GOT3 (cell line): ENCODE results near the gene DKKL1.

ENCODE experiments used
- DNase-seq: peaks from one replicate; lab custom pipeline; 2025; ENCODE audit warnings: mixed read lengths; lab: John Stamatoyannopoulos, UW

The DKKL1 gene

DNA sequence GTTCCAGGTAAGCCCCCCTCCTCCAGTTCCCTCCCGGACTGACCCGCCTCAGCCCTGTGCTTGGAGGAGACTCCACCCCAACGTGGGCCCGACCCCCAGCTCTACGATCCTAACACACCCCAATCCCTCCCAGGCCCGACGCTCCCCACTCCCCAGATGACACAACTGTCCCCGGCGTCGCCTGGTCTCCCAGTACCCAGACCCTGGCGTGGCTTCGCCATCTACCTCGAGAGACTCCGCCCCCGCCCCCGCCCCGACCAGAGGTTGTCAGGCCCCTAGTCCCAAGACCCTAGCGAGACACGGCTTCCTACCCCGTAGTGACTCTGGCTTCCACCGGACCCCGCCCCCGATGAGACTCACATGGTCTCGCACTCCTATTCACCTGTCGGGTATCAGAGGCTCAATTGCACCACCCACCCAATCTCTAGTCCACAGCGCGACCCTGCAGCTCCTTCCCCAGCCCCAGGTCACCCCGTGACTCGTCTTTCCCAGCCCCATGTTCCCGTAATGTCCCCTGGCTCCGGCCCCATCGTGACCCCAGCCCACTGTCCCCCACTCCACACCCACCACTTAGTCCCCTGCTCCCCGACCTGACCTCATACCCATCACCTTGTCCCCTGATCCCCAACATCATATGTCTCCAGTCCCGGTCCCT lies 25.5 kb upstream of the DKKL1 start:
- no peak for DNase-seq

DNA sequence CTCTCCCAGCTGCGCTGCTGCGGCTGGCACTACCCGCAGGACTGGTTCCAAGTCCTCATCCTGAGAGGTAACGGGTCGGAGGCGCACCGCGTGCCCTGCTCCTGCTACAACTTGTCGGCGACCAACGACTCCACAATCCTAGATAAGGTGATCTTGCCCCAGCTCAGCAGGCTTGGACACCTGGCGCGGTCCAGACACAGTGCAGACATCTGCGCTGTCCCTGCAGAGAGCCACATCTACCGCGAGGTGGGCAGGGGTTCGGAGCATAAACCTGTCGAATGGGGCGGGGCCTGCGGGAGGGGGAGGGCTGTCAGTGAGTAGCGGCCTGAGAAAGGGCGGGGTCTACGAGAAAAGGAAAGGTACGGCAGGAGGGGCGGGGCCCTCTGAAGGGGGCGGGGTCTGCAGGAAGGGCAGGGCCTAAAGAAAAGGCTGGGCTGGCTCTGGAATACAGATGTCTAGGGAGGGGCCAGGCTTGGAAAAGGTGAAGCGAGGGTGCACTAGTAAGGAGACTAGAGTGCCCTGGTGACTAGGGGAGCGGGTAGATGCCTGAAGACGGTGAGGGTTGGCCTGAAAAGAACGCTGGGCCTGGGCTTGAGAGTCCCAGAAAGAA lies 24.9 kb upstream of the DKKL1 start:
- DNase-seq, result no peak

DNA sequence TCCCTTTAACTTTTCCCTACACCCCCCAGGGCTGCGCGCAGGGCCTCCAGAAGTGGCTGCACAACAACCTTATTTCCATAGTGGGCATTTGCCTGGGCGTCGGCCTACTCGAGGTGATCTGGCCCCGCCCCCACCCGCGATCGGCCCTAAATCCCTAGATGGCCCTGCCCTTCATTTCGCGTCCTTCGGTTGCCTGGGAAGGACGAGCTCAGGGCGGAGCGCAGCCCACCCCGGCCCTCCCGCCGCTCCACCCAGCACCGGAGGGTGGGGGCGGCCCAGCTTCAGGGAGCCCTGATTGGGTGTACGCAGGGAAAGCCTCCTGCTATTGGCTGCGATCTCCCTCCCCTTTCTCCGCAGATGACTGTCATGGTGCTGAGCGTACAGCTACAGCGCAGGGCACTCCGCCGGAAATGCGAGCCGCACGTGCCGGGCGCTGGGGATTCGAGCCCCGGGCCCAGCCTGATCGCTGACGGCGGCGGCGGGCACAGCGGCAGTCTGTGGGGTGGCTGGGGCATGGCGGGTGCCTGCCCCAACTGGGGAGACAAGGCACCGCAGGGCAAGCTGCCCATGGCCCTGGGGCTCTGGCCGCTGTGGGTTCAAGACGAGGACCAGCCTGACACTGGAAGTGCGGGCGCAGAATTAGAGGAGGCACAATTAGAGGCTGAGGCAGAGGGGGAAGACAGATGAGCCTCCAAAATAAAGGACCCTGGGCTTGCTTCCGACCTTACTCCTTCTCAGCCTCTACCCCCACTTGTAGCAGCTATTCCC lies 24.2 kb upstream of the DKKL1 start:
- DNase-seq, result no peak

DNA sequence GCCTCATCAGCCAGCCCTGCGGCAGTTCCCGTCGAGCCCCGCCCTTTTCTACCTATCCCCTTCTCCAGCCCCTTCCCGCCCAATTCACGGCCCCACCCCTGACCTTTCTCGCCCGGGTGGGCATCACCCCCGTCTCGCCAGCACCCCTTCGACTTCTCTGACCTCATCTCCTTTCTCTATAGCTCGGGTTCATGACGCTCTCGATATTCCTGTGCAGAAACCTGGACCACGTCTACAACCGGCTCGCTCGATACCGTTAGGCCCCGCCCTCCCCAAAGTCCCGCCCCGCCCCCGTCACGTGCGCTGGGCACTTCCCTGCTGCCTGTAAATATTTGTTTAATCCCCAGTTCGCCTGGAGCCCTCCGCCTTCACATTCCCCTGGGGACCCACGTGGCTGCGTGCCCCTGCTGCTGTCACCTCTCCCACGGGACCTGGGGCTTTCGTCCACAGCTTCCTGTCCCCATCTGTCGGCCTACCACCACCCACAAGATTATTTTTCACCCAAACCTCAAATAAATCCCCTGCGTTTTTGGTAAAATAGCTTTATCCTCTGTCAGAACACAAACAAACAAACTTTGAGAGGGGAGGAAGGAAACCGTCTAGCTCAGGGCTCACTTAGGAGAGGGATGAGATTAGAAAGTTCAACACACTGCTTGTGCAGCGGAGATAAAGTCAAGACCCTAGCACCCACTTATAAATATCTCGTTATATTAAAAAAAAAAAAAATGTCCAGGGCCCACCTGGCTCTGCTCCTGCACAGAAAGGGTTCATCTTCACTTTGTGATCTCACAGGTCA lies 23.4 kb upstream of the DKKL1 start:
- no peak for DNase-seq

DNA sequence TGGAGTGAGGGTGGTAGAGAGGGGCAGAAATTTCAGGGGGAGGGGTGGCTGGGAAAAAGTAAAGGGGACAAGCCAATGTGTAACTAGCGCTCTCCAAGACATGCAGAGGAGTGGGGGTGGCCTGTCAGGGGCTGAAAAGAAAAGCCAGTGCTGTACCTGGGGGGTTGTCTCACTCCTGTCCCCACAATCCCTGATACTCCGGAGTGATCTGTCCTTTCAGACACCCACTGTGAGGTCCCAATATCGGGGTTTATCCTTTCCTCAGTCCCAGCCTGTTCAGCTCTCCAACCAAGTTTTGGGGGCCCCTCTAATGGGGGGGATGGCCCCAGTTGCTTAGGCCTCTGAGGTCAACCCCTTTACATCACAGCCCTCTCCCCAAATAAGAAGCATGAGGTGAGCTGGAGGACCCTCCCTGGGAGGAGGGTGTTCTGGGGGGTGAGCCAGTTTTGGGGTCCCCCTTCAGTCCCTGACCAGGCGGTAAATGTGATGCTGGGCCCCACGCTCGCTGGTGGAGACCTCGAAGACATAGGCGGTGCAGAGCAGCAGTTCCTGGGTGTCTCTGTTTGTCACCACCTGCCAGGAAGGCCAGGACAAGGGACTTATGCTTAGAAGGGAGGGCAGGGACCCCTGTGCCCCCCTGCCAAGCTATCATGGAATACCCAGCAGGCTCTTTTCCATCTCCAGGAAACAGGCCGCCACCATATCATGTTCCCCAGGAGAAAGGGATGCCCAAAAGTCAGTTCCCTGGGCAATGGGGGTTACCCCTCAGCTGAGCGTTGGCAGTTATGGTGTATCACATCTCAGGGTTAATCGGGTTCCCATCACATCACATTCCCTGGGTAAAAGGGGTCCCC lies 22.6 kb upstream of the DKKL1 start:
- DNase-seq, result no peak

DNA sequence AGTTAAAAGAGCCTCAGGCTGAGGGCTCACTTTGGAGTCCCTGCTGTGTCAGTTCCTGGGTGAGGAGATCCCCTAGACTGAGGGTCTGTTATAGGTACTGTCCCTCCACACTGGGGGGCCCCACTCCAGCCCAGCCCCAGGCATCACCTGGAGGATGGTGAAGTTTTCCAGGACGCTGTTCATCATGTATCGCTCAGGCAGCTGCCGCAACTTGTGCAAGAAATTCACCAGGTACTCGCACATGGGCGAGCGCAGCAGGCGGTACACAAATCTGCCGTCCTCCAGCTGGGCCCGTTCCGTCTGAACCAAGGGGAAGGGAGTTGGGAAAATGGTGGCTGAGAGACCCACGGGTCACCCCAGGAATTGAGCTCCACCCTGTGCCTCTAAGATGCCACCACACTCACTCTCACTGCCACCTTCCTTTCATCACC lies 21.4 kb upstream of the DKKL1 start:
- no peak for DNase-seq

DNA sequence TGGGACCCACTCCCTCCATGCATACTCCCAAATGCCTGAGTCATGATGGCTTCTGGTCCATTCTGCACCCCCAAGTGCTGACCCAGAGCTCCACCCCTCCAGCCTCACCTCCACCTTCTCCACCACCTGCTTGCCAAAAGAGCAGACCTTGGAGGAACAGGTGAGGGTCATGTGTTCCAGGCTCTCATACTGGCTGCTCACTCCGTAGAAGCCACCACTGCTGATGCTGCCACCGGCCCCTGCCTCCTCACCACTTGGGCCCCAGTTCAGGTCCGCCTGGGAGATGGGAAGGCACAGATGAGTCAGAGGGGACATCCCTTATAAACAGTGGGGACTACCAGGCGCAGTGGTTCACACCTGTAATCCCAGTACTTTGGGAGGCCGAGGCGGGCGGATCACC lies 20.6 kb upstream of the DKKL1 start:
- no peak for DNase-seq

DNA sequence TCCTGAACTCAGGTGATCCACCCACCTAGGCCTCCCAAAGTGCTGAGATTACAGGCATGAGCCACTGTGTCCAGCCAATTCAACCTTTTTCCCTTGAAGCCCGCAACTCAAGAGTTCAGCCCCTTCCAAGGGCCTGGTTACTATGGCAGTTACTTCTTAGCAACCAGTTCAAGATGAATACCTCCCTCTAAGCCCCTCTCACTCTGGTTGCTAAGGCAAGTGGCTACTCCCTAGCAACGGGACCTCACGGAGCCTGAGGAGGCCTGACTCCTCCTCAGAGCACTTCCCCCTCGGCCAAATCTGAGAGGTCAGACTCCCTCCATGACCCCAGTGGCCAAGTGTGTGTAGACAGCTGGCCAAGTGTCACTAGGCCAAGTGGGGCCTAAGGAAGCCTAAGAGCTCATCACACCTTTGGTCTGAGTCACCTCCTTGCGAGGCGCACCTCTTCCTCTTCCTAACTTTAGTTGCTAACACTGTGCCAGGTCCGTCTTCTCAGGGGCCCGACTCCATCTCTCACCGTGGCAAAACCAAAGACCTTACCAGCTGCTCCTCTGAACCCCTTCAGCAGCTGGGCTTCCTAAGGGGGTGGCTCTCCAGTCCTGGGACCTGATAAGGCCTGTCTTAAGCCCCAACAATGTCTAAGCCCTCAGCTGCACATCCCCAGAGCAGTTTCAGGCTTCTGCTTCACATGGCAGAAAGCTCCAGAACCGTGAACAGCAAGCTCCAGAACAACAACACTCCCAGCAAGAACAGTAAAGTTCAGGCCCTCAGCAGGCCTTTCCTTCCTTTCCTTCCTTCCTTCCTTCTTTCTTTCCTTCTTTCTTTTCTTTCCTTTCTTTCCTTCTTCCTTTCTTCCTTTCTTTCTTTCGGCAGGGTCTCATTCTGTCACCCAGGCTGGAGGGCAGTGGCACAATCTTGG lies 18.9 kb upstream of the DKKL1 start:
- DNase-seq, result no peak

DNA sequence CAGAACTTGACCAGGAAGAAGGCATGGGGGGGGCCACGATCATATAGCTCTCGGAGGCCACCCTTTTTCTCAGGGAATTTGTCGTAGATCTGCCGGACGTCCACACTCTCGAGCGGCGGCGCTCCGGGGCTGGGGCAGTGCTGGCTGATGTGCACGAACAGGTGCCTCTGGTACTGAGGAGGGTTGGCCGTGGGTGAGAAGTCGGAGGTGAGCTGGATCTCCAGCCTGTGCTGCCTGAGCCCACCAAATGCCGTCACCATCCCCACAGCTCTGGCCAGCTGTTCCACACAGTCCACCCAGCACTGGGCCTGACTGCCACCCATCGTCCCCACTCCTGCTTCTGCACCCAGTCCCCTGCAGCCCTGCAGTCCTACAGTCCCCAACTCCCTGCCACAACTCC lies 16.5 kb upstream of the DKKL1 start:
- DNase-seq, result no peak

DNA sequence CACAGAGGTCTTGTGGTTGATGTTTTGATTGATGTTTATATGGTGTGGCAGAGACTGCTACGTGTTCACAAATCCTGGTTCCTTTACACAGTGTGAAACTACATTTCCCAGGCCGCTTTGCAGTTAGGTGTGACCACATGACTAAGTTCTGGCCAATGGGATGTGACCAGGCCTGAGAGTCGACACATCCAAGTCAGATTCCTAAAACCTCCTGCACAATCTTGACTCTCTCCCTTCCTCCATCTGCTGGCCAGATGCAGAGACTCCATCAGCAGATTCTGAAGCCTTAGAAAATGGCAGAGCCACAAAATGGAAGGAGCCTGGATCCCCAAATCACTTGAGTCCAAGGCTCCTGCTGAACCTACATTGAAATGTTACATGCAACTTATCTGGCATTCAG lies 15.8 kb upstream of the DKKL1 start:
- no peak for DNase-seq

DNA sequence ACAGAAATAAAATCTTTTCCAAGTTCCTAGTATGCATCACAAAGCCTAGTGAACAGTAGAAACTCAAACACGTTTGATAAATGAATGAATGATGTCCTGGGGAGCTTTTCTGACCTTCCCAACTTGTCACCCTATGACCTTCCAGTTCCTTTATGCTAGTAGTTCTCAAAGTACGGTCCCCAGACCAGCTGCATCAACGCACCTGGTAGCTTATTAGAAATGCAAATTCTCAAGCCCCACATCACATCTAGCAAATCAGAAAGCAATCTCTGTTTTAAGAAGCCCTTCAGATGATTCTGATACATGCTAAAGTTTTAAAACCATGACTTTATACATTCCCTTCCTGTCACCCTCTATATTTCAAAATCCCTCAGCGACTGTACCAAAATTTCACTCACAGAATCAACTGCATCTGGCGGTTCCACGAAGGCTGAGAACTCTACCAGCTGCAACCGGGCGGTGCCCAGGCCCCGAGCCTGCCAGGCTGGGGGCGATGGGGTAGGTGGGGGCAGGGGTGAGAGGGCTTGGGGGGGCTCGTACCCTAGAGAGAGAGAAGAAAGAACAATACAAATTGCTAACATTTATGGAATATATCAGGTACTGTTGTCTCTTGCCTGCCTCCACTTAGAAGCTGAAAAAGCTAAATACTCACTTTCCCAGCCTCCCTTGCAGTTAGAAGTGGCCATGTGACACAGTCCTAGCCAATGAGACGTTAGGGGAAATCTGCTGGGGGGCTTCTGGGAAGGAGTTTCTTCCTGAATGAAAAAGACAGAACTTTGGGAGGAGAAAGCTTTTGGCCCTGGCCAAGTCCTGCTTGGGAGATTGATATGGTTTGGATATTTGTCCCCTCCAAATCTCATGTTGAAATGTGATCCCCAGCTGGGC lies 15.1 kb upstream of the DKKL1 start:
- DNase-seq, result no peak

DNA sequence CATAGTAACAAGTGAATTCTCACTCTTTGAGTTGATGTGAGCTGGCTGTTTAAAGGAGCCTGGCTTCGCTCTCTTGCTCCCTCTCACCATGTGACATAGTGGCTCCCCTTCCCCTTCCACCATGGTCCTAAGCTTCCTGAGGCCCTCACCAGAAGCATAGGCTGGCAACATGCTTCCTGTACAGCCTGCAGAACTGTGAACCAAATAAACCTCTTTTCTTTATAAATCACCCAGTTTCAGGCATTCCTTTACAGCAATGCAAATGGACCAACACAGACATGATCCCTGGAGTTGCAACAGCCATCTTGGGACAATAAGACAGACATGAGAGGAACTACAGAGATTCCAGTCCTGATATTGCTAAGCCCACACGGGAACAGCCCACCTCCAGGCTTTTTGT lies 14.1 kb upstream of the DKKL1 start:
- DNase-seq, result no peak

DNA sequence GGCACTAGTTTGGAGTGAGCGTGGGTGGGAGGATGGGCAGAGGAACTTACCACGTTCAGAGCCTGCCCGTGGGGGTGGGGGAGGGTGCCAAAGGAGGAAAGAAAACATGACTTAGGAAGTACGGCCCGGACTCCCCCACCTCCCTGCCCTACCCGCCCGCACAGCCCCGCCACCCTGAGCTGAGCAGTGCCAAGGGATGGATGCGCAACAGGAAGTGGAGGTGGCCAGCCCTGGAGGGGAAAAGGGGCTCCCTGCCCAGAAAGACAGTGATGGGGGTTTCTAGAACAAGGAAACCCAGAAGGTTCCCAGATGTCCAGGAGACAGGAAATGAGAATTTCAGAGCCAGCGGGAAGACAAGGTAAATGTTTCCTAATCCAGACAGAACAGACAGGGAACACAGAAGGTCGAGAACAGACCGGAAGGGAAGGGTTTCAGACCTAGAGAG lies 7.7 kb upstream of the DKKL1 start:
- no peak for DNase-seq

DNA sequence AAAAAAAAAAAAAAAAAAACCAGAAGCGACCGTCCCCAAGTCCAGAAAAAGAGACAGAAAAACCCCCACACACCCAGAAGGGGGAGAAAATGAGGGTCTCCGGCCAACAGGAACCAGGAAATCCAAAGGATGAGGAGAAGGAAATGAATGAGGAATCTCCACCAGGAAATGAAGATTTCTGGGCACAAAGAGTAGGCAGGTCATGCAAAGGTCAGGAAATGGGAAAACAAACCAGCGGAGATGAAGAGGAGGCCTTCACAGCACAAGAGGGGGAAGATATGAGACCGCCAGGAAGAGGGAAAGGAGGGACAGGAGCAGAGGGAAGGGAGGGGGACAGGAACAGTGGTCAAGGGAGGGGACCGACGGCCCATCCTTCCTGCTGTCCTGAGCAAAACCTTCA lies 7.3 kb upstream of the DKKL1 start:
- no peak for DNase-seq

DNA sequence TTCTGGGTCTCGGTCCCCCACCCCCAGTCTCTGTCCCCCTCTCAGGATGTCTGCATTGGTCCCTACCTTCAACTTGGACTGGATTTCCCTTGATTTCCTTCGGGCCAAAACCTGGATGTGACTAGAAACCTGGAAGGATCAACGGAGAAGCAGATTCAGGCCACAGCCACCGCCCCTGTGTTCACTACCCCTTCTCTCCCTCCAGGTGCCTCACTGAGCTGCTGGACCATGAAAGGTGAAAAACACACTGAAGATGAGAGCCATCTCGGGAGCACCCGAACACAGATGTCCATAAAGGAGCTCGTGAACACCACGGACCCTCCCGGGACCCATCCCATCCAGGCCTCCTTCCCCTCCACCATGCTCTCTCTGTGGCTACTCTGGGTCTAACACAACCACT lies 6.5 kb upstream of the DKKL1 start:
- DNase-seq, result no peak

DNA sequence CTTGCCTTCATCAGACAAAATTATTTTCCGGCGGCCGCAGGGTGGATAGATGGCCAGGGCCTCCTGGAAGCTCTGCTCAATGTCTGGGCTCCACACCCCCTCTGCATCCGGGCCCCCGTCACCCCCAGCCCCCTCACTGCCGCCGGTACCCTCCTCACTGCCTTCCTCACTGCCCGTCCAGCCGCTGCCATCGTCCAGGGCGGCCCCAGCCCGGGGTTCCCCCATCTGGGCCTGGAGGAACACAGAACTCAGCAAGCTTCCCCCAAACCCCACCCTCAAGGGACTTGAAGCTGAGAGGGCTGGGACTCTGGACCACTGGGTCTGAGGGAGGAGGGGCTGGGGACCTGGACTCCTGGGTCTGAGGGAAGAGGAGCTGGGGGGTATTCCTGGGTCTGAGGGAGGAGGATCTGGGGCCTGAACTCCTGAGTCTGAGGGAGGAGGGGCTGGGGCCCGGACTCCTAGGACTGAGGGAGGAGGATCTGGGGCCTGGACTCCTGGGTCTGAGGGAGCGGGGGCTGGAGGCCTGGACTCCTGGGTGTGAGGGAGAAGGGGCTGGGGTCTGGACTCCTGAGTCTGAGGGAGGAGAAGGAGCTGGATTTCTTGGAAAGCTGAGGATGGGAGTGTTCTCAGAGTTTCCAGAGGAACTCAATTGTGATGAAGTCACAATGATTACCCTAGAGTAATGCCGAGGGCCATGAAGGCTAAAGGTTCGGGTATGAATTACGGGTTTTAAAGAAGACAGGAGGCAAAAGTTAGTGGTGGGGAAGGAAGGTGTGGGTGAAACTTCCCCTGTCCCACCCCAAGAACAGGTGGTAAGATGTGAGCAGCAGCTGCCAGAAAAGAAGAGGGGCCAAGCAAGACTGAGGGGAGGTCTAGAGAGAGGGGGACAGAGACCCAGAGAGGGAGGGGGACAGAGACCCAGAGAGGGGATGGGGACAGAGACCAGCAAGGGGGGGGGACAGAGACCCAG lies 3.5 kb upstream of the DKKL1 start:
- DNase-seq, result no peak

DNA sequence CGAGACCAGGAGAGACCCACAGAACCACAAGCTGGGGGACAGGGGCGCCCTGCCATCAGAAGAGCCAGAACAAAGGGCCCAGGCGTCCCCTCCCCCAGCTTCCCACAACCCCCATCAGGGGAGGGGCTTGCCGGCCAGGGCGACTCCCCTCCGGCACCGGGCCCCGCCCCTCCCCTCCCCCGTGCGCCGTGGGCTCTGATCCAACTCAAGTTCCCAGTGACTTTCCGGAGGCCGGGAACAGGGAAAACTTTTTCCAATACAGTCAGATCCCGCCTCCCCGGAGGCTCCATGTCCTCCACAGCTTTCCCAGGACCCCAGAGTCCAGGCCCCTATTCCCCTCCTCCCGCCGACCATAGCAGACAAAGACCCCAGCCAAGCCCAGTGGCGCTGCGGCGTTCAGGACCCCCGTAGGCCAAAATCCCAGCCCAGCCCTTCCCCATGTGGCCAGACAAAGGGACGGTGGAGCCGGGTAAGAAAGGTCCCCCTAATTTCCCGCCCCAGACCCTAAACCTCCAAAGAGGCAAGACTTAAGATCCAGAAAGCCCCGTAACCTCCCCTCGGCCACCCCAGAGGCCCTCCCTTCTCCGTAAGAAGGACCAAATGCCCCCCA lies 2.1 kb upstream of the DKKL1 start:
- no peak for DNase-seq
